ENCODE results near the gene PTPRO.

DNA sequence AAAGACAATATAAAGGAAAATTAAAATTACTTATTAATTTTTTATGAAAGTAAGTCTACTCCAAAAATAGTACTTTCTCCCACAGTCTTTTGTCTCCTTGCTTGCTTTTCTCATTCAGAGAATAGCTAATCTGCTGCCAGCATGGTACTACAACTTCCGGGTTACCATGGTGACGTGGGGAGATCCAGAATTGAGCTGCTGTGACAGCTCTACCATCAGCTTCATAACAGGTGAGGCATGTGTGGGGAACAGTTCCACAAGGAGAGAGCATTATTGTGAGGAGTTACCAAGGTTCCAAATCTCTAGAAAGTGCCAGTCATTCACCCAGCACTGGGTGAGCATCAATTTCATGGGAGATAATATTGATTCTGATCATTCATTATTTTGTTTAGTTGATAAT, 197.8 kb downstream of the PTPRO start:
- TF ChIP-seq POLR2A (IDR thresholded peaks at IDR 0.05; ENCODE audit: low read depth, low read length), result no peak
- TF ChIP-seq POLR2AphosphoS5 (IDR thresholded peaks at IDR 0.05; ENCODE audit: low read depth, low read length), result no peak
